Head of caudate nucleus (tissue), 42 donors: ENCODE measurements around the gene SEMA3B.

ENCODE experiments used
- DNase-seq, 42 donors: peaks; one replicate each; pipeline versions ENCODE4 v3.0.0 to v3.0.0-alpha.2; 2020 to 2021; ENCODE audit warnings: mixed read lengths in 7 of 42
- intact Hi-C: fragments of 100-400 bp; cut with DNase I; formaldehyde crosslinking; loops from one replicate; pipeline ENCODE4 v1.15.0; 2022

The SEMA3B gene

GRCh38 chr3:50266836-50267235, 2.1 kb upstream of the SEMA3B start:
- peak in 1 of 42 donors; percentile 15 for DNase-seq
- intact Hi-C loops: no loop called here

- DNase-seq: peak in 41 of 42 donors; percentile 64 to 91 (median 81)
- intact Hi-C loops: no loop called here
Measured at GRCh38 chr3:50267280-50267913, 1.6 kb upstream of the SEMA3B start.

- intact Hi-C loops: no loop called here
- DNase-seq: no peak
Measured at GRCh38 chr3:50268276-50268675, 671 bp upstream of the SEMA3B start.

GRCh38 chr3:50269460-50269859, 513 bp downstream of the SEMA3B start:
- DNase-seq: no peak
- intact Hi-C loops: no loop called here

- intact Hi-C loops: loop anchor here (10.0 kb wide), 2 partner anchors 55 to 155 kb away; partner anchors contain the start of genes HYAL2 and TUSC2
- DNase-seq: peak in 1 of 42 donors; percentile 17
Measured at GRCh38 chr3:50269977-50270413, 1.0 kb downstream of the SEMA3B start.

GRCh38 chr3:50270422-50271224, 1.7 kb downstream of the SEMA3B start:
- peak in 19 of 42 donors; percentile 38 to 81 (median 55) for DNase-seq
- intact Hi-C loops: loop anchor here (10.0 kb wide), 2 partner anchors 54 to 156 kb away; partner anchors contain the start of genes HYAL2 and TUSC2

GRCh38 chr3:50271314-50271936, 2.5 kb downstream of the SEMA3B start:
- intact Hi-C loops: loop anchor here (10.0 kb wide), 2 partner anchors 53 to 157 kb away; partner anchors contain the start of genes HYAL2 and TUSC2
- DNase-seq: no peak

GRCh38 chr3:50272538-50272910, 3.6 kb downstream of the SEMA3B start:
- intact Hi-C loops: loop anchor here (2.0 to 10.0 kb wide), 3 partner anchors 46 to 158 kb away; partner anchors contain the start of genes HYAL2 and TUSC2
- peak in 1 of 42 donors; percentile 14 for DNase-seq

- peak; percentile 77 to 97 (median 90) for DNase-seq
- intact Hi-C loops: loop anchor here (2.0 to 10.0 kb wide), 3 partner anchors 46 to 158 kb away; partner anchors contain the start of genes HYAL2 and TUSC2
Measured at GRCh38 chr3:50272911-50273688, 4.2 kb downstream of the SEMA3B start.

GRCh38 chr3:50273689-50274065, 4.7 kb downstream of the SEMA3B start:
- intact Hi-C loops: loop anchor here (2.0 to 10.0 kb wide), 3 partner anchors 47 to 159 kb away; partner anchors contain the start of genes HYAL2 and TUSC2
- peak in 1 of 42 donors; percentile 17 for DNase-seq

- intact Hi-C loops: loop anchor here (5.0 to 10.0 kb wide), 3 partner anchors 50 to 160 kb away; partner anchors contain the start of genes GNAT1, HYAL2 and TUSC2
- peak in 34 of 42 donors; percentile 42 to 85 (median 67) for DNase-seq
Measured at GRCh38 chr3:50274371-50275104, 5.6 kb downstream of the SEMA3B start.

GRCh38 chr3:50275141-50275995, 6.4 kb downstream of the SEMA3B start:
- intact Hi-C loops: loop anchor here (5.0 to 10.0 kb wide), 3 partner anchors 49 to 161 kb away; partner anchors contain the start of genes GNAT1, HYAL2 and TUSC2
- peak in 2 of 42 donors; percentile 14 to 17 for DNase-seq

GRCh38 chr3:50275996-50276761, 7.2 kb downstream of the SEMA3B start:
- intact Hi-C loops: loop anchor here (5.0 to 10.0 kb wide), 3 partner anchors 49 to 161 kb away; partner anchors contain the start of genes GNAT1, HYAL2 and TUSC2
- peak in 2 of 42 donors; percentile 13 to 19 for DNase-seq

GRCh38 chr3:50276762-50277101, 7.8 kb downstream of the SEMA3B start:
- peak in 1 of 42 donors; percentile 14 for DNase-seq
- intact Hi-C loops: loop anchor here (5.0 to 10.0 kb wide), 3 partner anchors 48 to 162 kb away; partner anchors contain the start of genes GNAT1, HYAL2 and TUSC2

GRCh38 chr3:50278123-50278879, 9.4 kb downstream of the SEMA3B start:
- DNase-seq: peak in 12 of 42 donors; percentile 28 to 80 (median 60)
- intact Hi-C loops: loop anchor here (5.0 to 10.0 kb wide), 3 partner anchors 46 to 164 kb away; partner anchors contain the start of genes GNAT1, HYAL2 and TUSC2
